GM21526 (cell line): ENCODE measurements around the gene P3H4.
"Not testable (repeated sequence)": the region's sequence is repeated elsewhere in the genome, so short reads cannot be mapped to it uniquely, and the experiment has no call there.

Experiments used
- ATAC-seq: cut with Tn5 transposase; IDR thresholded peaks from one replicate; pipeline ENCODE4 v1.9.1; 2021; ENCODE audit warnings: moderate library complexity; ENCODE audit not compliant: unreplicated experiment, low FRiP score

P3H4 gene

DNA sequence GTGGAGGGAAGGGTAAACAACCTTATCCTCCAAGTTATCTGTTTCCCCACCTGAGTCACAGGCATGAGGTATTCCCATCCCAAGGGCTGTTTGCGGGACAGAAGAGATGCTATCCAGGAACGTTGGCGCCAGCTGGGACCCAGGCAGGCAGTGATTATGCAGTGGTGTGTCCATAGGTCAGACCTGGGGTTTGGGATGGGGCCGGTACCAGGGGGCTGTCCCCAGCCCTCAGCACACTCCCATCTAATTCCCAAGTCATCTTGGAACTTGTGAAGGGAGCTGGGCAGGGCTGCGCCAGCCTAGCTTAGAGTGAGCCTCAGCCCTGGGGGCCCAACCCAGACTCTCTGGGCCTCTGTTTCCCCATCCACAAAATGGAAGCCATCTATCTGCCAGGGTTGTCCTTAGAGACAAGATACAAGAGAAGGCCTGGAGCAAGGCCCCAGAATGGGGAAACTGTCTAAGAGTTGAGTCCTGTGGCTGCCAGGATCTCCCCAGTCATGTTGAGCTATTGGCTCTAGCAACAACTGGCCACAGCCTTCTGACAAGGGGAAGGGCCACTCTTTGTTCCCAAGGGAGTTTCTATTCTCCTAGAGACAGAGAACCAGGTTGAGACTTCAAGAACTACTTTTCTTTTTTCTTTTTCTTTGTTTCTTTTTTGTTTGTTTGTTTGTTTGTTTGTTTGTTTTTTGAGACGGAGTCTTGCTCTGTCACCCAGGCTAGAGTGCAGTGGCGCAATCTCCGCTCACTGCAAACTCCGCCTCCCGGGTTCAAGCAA lies 15.4 kb downstream of the P3H4 start:
- ATAC-seq = no peak

DNA sequence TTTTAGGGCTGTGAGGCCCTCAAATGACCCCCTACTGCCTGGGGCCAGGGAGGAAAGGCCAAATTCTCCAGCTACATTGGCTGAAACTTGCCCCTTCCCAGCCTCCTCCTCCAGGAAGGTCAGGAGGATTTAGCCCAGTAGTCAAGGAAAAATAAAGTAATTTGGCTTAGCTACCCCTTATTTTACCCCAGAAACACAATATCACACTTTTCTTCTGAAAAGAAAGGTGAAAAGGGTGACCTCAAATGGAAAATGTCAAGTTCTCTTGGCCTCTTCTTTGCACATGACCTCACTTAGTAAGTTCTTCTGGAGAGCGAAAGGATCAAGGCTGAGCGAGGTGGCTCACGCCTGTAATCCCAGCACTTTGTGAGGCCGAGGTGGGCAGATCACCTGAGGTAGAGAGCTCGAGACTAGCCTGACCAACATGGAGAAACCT lies 17.2 kb downstream of the P3H4 start:
- ATAC-seq = no peak

- ATAC-seq = no peak
Observed at GRCh38 chr17:41793784-41794539, 17.8 kb downstream of the P3H4 start.

DNA sequence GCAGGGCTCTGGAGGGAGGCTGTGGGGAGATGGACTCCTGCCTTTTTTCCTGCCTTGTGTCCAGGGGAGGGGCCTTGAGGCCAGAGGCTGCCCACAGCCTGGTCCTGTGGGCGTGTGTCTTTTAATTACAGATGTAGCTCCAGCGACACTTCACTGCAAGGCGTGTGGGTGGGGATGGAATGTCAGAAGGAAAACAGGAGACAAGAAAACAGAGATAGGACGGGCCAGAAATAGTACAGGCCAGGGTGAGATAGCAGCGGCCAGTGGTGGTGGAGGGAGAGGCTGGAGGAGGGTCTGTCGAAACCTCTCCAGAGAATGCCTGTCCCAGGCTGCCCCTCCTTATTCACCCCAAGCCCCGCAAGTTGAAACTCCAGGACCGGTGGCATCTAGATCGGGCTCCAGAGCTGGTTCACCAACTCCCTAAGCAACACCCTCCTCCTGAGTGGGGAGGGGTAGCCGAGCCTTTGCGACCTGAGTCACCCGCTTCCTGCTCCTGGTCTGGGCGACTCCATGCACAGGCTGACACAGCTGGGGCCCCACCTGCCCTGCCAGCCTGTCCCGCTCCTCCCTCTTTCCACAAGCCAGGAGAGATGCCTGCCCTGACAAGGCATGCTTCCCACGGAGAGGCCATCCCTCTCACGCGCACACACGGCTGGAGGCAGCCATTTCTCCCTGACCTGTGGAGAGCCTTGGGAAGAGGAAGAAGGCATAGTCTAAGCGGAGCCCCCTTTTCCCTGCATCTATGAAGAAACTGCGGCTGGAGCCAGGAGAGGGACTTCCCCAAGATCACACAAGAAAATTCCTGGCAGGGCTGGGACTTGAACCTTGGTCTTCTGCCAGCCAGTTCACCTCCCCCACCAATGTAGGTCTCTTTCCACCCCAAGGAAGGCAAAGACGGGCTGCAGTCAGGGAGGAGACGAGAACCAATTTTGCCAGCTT lies 18.6 kb downstream of the P3H4 start:
- no peak for ATAC-seq

GRCh38 chr17:41787021-41787418 lies 24.7 kb downstream of the P3H4 start:
- no peak for ATAC-seq

- ATAC-seq = no peak
Observed at GRCh38 chr17:41786227-41787020, 25.3 kb downstream of the P3H4 start, which contains the start of gene JUP. Gene JUP, minus strand, starts transcription at chr17:41786711. Its CDS starts 14,857 bp downstream, at chr17:41771854.

GRCh38 chr17:41785859-41786226 lies 25.9 kb downstream of the P3H4 start:
- no peak for ATAC-seq

DNA sequence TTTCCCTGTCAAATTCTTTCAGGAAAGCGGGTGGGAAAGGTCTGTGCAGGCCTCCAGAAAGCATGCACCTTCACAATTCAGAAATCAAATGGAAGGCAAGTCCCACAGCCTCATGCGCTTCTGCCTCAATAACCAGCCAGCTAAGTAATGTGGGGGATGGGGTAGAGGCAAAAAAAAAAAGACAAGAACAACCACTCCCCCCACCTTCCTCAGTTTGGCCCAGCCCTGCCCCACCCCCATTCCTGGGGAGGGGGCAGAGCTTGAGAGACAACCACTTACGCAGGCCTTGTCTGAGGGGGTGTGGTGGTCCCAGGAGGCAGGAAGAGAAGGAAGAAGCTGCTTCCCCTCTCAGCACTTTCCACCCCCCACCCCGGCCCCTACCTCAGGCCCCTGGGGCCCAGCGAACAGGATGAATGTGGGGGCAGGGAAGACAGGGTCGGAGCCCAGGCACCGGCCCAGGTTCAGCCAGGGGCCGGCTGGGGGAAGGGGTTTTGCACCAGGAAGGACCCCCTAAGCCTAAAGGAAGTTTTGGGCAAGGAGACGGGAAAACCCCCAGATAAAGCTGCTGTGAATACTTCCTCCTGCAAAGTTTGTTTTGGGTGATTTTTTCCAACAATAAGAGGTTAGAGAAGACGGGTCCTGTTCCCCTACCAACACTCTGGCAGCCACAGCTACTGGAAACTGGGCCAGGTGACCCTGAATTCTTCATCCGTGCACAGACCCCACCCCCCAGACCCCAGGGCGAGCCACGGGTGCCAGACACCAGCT lies 26.5 kb downstream of the P3H4 start:
- no peak for ATAC-seq

DNA sequence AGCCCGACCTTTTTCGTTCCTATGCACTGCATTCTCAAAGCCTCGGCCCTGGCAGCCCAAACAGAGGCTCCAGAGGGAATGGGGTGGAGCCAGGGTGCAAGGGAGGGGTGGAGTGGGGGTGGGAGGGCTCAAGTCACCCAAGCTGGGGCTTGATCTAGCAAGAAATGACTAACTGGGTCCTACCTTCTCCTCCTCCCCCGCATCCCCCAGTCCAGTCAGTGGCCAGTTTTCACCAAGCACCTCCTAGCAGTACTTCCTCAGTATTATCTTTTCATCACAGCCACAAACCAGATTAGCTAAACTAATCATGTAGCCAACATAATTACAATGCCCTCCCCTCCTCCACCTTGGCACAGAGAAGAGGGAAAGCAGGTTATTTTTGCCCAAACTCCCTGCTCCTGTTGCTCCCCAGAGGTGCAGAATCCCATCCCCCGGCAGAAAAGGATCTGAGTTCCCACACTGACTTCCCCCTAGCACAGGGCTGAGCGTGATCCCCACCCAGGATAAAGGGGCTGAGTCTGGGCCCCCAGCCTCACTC lies 27.5 kb downstream of the P3H4 start:
- ATAC-seq = no peak

- no peak for ATAC-seq
Observed at GRCh38 chr17:41782142-41782541, 29.6 kb downstream of the P3H4 start.

DNA sequence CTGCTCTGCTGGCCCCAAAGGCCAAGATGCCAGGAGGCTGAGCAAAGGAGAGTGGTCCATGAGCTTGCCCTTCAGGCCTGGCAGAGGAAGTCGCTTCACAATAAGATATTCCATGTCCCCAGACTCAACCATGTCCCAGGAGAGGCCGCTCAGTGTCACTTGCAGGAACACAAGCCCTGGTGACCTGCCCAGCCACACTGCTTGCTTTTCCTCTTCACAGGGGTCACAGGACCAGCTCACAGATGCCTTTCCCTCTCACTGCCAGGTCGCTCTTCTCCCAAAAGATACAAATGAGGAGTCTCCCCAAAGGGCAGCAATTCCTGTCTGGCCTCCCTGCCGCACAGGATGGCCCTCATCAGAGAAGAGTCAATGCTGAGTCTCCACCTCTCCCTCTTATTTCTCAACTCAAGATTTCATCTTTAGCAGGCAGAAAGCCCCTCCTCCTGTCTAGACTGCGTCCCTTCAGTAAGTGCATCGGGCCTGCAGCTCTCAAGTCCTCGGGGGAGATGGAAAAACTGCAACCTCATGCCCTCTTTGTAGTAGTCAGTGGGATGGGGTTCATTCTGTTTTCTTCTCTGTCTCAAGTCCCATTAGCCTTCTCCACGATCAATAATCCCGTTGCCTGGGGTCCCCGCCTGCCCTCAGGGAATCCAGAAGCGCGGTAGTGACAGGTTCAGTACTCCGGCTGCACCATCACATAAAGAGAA lies 30.2 kb downstream of the P3H4 start:
- ATAC-seq = no peak

GRCh38 chr17:41779954-41780353 lies 31.8 kb downstream of the P3H4 start:
- ATAC-seq = no peak

- no peak for ATAC-seq
Observed at GRCh38 chr17:41777574-41778188, 34.1 kb downstream of the P3H4 start.

DNA sequence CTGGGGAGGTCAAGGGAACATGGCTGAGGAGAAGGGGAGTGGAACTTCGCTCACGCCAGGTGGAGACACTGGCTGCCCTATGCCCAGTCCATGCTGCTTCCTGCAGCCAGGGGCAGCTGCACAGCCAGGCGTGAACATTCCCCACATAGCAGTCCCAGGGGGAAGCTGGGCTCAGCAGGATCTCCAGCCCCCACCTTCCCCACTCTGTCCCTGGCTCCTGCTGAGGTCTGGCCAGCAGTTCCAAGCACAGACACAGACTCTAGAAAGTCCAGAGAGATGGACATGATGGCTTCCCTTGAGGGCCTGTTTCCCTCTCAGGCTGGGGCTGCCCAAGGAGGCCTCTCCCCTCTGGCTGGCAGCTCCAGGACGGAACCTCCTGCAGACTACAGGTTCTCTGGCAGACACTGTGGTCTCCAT lies 34.6 kb downstream of the P3H4 start:
- ATAC-seq = no peak

DNA sequence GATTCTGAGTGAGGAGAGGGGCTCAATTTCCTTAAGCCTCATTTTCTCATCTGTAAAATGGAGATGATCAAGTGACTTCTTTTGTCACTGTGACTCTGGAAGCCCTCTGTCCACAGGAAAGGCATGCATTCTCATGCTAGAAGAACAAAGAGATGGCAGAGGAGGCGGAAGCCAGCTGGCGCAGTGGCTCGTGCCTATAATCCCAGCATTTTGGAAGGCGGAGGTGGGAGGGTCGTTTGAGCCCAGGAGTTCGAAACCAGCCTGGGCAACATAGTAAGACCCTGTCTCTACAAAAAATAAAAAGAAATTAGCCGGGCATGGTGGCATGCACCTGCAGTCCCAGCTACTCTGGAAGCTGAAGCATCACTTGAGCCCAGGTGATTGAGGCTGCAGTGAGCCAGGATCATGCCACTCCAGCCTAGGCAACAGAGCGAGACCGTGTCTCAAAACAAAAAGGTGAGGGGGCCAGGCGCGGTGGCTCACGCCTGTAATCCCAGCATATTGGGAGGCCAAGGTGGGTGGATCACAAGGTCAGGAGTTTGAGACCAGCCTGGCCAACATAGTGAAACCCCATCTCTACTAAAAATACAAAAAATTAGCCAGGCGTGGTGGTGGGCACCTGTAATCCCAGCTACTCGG lies 35.4 kb downstream of the P3H4 start:
- not testable (repeated sequence) for ATAC-seq

DNA sequence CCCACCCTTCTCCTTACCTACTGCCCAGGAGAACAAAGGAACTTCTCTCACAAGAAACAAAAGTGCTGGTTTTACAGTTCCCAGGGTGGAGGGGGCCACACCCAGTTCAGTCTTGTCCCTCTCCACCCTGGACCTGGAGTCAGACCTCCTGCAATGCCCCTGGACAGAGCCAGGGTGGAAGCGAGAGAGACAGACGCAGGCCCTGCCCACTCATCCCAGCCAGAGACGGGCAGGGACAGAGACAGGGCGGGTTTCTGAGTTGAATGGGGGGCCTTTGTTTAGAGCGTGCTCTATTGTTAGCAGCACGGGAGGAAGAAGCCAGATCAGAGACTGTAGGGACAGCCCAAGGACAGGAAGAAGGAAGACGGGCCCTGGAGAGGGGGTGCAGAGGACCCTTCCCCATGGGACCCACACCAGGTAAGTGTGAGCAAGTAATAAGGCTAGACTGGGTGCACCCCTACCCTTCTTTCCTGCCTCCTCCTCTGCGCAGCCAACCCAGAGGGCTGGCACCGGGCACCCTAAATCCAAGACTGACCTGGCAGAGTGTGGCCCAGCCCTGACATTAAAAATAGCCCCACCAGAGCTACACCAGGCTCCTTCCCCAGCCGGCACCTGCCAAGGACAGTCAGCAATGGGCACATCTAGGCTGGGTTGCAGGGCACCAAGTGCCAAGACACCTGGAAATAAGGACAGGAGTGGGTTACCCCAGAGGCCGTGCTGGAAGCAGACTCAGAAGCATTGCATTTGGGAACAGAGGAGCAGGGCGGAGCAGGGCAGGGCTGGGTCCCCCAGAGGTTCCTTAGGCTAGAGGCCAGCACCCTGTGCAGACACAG lies 36.1 kb downstream of the P3H4 start:
- ATAC-seq = no peak
